GM15510 (cell line): ENCODE results near the gene RAC3.

Experiments used
- POLR2A ChIP-seq: IDR thresholded peaks from 3 replicates; pipeline ENCODE4 v1.6.1; 2011; ENCODE audit warnings: borderline replicate concordance; ENCODE audit not compliant: insufficient read length; ENCODE audit errors: extremely low read depth

Gene RAC3

DNA sequence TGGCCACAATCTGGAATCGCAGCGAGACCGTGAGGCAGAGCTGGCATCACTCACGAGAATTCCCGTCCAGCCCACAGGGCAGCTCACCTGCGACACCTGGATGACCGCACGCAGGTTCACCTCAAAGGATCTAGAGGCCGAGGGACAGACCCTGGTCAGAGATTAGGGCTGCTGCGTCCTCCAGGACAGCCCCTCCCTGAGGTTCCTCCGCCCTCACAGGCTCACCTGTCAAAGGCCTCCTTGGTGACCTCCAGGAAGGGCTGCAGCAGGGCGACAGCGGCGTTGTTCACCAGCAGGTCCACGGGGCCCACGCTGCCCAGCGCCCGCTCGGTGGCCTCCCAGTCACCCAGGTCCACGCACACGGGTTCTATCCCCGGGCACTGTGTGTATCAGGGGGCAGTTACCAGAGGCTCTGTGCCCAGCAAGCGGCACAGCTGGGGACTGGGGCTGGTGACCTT is 5.2 kb downstream of the RAC3 start:
- TF ChIP-seq POLR2A = no peak

DNA sequence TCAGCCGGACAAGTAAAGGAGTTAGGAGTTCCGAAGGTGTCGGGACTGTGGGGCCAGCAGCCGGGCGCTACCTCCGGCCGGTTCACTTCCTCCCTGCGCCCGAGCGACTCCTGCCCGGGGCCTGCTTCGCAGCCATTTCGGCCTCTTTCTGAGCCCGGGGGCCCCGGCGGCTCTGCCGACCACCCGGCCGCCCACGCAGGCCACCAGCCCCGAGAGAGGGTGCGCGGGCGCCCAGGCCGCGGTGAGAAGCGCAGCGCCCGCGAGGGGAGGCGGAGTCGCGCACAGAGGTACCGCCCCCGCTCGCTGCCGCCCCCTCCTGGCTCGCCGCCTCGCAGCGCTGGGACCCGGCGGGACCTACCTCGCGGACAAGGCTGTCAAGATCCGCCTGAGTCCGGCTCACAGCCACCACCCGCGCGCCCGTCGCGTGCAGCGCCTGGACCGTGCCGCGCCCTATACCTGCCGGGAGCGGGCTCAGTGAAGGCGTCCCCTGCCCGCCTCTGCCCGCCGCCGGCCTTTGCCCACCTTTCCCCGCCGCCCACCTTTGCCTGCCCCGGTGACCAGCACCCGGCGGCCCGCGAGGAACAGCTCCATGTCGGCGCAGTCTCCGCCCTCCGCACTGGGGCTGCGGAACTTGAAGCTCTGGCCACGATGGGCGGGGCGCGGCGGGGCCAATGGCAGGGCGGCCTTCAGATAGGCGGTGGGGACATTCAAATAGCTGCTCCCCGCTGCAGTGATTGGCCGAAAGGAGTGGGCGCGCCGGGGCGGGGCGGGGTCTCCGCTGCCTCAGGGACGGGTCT is 5.8 kb downstream of the RAC3 start, which contains the start of gene DCXR:
Gene DCXR, minus strand, starts transcription at position 606 of the 797 bp plus-strand sequence. Its CDS starts 15 bp downstream, at position 591.
- TF ChIP-seq POLR2A = peak; percentile 98

DNA sequence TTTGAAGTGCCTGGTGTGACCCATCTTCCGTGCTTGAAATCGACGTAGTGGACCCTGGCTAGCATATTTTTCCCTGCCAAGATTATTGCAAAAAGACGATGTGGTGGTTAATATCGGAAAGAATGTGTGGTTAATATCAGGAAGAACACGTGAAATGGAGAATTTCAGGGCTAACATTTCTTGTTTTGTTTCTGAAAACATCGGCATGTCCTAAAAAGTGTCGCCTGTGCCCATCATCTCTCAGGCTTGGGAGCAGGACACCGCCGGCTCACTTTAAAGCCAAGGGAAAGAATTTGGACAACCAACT is 6.4 kb downstream of the RAC3 start:
- no peak for TF ChIP-seq POLR2A

DNA sequence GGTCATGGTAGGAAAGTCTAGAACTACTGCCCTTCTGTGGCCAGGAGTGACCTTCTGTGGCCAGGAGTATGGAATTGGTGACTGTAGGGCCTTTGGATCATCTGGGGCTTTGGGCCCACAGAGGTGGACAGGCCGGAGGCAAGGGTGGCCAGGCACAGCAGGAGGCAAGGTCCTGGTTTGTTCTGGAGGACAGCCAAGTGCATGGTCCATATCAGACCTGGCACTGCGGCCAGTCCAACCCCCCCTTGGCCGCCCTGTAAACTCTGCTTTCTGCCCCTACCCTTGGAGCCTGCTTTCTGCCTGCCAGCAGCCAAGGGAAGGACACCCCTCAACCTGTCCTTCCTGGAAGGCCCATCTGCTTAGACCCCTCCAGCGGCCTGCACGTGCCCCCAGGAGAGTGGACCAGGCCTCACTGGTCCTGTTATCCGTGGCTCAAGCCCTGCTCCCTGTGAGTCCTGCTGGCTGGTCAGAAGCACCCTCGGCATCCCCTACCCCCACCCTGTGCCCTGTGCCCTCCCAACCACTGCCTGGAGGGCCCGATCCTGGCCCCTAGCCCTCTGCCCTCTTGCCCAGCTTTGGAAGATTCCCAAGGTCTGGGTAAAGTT is 8.3 kb downstream of the RAC3 start:
- TF ChIP-seq POLR2A = no peak

DNA sequence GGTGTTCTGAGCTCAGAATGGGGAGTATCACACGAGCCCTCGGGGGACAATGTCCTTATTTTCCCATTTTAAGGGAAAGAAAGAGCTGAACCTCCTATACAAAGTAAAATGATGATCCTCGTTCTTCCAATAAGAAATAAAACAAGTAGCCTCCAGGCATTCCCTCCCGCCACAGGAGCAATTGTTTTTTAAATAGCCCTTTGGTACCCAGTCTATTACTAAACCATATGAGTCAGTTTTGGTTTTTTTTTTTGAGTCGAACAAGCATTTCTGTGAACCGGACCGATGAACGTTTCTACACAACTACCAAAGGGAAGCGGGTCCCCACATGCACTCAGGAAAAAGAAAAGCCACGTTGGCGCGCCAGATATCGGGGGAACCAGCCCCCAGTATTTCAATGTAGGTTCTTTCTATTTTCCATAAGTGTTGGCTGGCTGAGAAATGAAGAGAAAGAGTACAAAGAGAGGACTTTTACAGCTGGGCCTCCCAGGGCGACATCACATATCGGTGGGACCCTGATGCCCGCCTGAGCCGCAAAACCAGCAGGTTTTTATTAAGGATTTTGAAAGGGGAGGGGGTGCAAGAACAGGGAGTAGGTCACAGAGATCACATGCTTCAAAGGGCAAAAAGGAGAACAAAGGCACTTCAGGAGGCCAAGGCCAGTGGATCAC is 9.8 kb downstream of the RAC3 start:
- no peak for TF ChIP-seq POLR2A

DNA sequence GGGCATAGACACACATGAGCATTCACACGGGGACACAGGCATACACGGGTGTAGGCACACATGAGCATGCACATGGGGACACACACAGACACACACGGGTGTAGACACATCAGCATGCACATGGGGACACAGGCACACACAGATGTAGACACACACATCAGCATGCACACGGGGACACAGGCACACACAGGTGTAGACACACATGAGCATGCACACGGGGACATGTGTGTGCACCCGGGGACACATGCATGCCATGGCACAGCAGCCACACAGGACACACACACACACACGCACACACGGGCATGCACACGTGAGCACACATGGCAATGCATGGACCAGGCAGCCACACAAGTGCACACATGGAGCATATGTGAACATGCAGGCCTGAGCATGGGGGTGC is 11.2 kb downstream of the RAC3 start:
- TF ChIP-seq POLR2A = no peak

DNA sequence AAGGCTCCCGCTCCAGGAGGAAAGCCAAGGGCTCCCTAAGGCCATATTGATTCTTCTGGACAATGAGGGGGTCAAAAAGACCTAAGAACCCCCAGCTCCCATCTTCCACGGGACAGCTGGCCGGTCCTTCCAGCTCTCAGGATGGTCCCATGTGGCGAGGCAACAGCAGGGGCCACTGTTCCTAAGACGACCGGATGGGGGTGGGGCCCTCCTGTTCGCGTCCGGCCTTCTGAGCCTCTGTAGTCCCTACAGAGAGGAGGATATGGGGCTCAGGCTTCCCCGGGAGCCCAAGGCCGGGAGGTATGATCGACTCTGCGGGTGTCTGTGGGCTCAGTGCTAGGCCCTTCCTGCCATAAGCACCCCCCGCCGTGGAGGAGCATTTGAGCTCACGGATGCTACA is 12.0 kb downstream of the RAC3 start:
- TF ChIP-seq POLR2A = no peak

DNA sequence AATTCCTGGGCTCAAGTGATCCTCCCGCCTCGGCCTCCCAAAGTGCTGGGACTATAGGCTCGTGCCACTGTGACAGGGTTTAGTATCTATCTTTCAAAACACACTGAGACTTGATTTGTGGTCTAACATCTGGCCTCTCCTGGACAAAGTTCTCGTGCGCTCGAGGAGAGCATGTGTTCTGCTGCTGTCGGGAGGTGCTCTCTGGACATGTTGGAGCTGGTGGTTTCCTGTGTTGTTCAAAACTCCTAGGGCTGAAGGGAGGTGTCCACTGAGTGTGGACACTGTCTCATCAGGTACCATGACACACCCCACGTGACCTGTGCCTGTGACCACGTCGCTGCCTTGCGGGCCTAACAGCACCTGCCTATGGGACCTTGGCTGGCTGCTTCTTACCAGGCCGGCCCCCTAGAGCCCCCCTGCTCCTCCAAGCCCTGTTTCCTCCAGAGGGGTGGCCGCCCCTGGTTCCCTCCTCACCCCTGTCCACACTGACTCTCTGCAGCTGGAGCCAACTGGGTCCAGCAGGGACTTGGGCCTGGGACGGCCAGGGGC is 14.5 kb downstream of the RAC3 start:
- TF ChIP-seq POLR2A = no peak

DNA sequence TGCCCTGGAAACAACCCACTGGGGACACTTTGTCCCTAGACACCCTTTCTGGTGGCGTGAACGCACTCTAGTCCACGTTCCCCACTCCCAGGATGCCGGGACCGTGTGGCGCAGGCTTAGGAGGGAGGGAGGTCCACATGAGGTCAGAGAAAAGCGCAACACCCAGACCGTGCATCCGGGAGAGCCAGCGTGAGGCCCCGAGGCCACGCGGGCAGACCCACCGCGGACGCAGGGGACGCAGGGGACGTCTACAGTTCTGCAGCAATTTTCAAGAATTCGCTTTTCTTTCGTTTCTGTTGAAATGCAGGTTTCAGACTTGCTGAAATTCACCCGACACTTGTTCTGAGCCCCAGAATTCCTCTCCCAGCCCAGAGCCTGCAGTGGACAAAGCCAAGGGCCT is 15.4 kb downstream of the RAC3 start:
- TF ChIP-seq POLR2A = no peak

DNA sequence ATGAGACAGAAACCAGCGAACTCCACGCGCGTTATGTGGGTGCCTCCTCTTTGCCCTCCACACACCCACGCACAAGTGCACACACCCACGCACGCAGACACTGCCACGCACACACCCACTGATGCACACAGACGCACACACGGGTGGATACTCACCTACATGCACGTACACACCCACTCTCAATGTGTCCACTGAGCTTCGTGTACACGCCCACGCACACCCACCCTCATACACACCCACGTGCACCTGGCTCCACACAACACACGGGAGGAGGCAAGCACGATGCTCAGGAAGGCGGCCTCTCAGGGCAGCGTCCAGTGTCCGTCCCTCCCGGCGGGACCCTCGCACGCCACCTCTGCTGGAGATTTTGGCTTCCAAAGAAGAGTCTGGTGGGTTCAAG is 15.9 kb downstream of the RAC3 start:
- no peak for TF ChIP-seq POLR2A

DNA sequence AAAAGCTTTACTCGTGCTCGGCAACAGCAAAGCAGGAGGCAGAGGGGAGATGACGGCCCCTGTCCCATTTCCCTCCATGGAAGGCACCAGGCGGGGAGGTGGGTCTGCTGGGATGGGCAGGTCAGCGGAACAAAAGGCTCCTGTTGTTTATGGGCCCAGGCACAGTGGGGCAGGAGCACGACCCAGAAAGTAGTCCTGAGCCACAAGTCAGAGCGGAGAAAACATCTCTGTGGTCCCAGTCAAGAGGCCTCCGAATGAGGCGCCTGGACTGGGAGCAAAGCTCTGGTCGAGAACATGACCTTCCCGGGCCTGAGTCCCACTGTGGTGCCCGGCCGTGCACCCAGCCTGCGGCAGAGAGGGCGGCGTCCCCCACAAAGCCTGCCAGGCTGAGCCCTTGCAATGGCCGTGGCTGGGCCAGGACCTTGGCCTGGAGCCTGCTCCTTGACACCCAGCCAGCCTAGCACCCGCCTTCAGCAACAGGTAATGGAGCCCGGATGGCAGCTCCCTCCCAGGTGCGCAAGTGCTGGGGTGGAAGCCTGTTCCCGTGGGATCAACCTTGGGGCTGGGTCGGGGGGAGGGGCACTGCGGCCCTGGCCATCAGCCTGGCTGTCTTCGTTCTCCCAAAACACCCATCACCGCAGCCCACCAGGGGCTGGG is 16.6 kb downstream of the RAC3 start:
- no peak for TF ChIP-seq POLR2A

DNA sequence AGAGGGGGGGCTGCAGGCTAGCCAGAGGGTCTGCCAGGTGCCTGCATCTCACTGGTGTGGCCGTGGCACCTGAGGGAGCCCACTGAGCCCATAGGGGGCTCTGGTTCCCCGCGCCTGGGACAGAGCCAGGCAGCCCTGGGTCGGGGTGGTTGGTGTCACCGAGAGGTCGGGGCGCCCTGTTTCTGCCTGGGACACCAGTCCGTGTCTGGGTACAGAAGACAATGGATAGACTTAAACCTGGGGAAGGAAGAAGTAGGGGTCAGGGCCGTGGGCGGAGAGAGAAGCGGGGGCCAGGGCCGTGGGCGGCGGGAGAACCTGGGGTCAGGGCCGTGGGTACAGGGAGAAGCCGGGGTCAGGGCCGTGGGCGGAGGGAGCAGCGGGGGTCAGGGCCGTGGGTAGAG is 17.1 kb downstream of the RAC3 start:
- no peak for TF ChIP-seq POLR2A

DNA sequence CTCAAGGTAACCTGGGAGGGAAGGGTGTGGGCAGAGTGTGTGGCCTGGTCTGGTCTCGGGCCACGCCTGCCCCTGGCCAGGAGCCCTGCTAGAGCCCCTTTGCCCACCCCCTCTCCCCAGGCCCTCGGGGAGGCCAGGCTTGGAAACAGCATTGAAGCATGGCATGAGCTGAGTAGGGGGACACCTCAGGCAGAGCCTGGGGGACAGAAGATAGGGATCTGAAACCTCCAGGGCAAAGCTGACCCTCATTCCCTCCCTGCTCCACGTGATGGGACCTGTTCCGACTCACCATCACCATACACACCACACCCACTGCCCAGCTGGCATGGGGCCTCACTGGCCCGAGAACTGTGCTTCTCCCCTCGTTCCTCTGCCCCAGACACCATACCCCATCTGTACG is 17.6 kb downstream of the RAC3 start:
- TF ChIP-seq POLR2A = no peak

DNA sequence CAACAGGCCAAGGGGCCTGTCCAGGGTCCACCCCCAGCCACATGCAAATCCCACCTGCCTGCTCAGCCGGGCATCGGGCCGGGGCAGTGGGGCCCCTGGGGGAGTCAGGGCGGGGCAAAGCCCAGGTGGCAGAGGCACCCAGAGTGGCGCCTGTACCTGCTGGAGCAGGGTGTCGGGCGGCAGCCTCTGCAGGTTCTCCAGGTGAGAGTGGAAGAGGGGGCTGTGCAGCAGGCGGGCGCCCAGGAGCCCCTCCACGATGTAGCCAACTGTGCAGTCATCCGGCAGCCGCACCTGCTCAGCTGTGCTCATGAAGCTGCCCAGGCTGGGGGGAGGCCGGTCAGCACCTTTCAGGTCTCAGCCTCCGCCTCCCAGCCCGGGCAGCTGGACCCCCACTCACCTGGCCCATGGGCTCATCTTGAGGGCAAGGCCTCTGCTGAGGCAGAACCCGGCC is 18.1 kb downstream of the RAC3 start:
- no peak for TF ChIP-seq POLR2A
